ENCODE measurements around the gene CGB8.

CGB8 gene

DNA sequence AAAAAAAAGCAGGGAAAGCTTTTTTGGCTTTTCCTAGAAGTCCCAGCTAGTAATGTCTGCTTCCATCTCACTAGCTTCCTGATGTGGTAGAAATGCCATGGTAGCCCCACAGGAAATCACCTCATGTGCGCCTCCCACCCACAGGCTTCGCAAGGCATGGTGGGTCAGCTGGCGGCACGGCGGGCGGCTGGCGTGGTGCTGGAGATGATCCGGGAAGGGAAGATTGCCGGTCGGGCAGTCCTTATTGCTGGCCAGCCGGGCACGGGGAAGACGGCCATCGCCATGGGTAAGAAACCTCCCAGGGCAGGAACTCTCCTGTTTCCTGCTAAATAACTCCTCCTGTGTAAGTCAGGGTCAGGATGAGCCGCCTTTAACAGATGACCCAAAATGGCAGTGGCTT, 44.8 kb downstream of the CGB8 start:
- DNase-seq, result no peak

DNA sequence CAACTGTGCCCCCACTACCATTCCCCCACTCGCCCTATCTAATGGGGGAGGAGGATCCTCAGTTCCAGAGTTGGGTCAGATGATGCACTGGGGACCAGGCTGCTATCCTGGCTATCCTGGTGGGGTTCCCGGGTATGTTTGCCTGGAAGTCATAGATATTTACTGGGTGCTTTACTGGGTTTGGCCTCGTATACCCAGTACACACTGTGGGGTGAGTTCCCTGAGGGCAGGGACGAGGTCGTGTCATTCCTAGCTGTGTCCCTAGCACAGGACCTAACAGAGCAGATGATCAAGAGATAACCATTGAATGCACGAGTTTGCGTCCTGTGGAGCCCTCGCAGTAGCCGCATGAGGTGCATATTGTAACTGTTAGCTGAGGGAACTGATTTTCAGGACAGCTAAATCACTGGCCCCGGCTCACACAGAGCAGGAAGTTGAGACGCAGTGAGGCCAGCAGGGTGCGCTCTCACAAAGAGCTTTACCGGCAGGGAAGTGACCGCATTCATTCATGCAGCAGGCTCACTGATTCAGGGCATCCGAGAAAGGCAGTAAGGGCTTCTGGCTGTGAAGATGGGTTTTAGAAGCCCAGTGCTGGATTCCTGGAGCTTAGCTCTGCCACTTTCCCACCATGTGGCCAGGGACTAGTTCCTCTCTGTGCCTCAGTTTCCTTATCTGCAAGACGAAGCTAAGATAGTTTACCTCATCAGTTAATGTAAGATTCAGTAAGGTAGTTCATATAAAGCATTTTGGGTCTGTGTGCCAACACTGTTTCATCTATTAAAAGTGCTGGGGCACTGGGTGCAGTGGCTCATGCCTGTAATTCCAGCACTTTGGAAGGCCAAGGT, 49.2 kb downstream of the CGB8 start:
- DNase-seq, result peak; percentile 60

DNA sequence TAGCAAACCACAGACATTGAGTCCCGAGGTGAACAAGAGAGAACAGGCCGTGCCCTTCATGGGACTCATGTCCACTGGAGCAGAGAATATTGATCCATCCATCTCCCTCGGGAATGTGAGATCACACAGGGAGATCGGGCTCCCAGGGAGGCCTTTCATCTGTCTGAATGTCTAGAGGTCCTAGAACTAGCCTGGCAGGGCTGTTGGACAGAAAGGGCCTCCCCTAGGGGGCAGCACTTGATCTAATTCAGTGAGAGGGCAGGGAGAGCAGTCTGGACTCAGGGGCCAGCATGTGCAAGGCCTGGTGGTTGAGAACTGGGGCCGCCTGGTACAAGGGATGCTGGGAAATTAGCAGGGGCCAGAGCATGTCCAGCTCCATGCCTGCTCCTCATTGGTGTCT, 50.9 kb downstream of the CGB8 start:
- peak; percentile 37 for DNase-seq

All from fibroblast of skin of right quadriceps (primary cell).